Kidney epithelial cell (primary cell): ENCODE results near the gene SYPL2. TPM values are rescaled to one million over a fixed set of nuclear protein-coding genes. Genes with fewer than 3 reads are reported as not detected.

Experiments
- DNase-seq: peaks from one replicate; pipeline ENCODE4 v3.0.0-alpha.2; 2010; ENCODE audit warnings: low read depth
- H3K27me3 ChIP-seq: 2 replicates; pipeline ENCODE4 v1.6.0; 2011; ENCODE audit warnings: low read length; ENCODE audit not compliant: control insufficient read depth, insufficient read depth
- H3K36me3 ChIP-seq: 2 replicates; pipeline ENCODE4 v1.5.1; 2011; ENCODE audit warnings: low read length; ENCODE audit not compliant: control insufficient read depth, insufficient read depth
- H3K4me3 ChIP-seq: 2 replicates; pipeline ENCODE4 v1.5.1; 2011; ENCODE audit warnings: low read depth, mild to moderate bottlenecking, control low read depth, low read length
- CTCF ChIP-seq: IDR thresholded peaks from 2 replicates; pipeline ENCODE4 v1.5.1; 2011; ENCODE audit warnings: mild to moderate bottlenecking, moderate library complexity, low read length, control low read depth, inconsistent platforms; ENCODE audit not compliant: insufficient read depth, poor library complexity, severe bottlenecking
- total RNA-seq: library from RNA; depleted of rRNA; stranded (reverse); fragments of >200 nt; gene quantifications from 2 replicates; pipeline ENCODE4 v1.2.3, GENCODE V29; 2015

Gene SYPL2
- total RNA-seq, 1 donor from 2014 or later: 1.2 TPM

GRCh38 chr1:109531380-109531779, 65.0 kb downstream of the SYPL2 start:
- Histone ChIP-seq H3K27me3 (no peaks in the 10 kb centered on the region), H3K36me3 (no peaks in the 10 kb centered on the region), H3K4me3 (no peak overlapping the region)
- no peak for DNase-seq
- TF ChIP-seq CTCF: no peak

Other genes with a start within 250 kb of the SYPL2 start
- 18.1 and 19.4 TPM in 2 replicates for gene CELSR2, start 217.0 kb upstream of the SYPL2 start, total RNA-seq
- gene PSRC1, start 183.4 kb upstream of the SYPL2 start, total RNA-seq: 5.5 and 8.2 TPM in 2 replicates
- gene MYBPHL, start 159.5 kb upstream of the SYPL2 start, total RNA-seq: not detected in 2 replicates
- gene SORT1, start 68.6 kb upstream of the SYPL2 start, total RNA-seq: 63.5 and 65.2 TPM in 2 replicates
- 65.7 and 73.7 TPM in 2 replicates for gene PSMA5, start 40.1 kb upstream of the SYPL2 start, total RNA-seq
- gene ATXN7L2, start 17.4 kb downstream of the SYPL2 start, total RNA-seq: 6.7 and 8.3 TPM in 2 replicates
- gene CYB561D1, start 27.5 kb downstream of the SYPL2 start, total RNA-seq: 9.5 and 13.0 TPM in 2 replicates
- 2.8 and 3.0 TPM in 2 replicates for gene AMIGO1, start 43.2 kb downstream of the SYPL2 start, total RNA-seq
- not detected in 2 replicates for gene GPR61, start 73.3 kb downstream of the SYPL2 start, total RNA-seq
- gene GNAI3, start 82.1 kb downstream of the SYPL2 start, total RNA-seq: 11.3 and 11.9 TPM in 2 replicates
- not detected in 2 replicates for gene GNAT2, start 153.1 kb downstream of the SYPL2 start, total RNA-seq
- gene AMPD2, start 153.3 kb downstream of the SYPL2 start, total RNA-seq: 51.2 and 65.7 TPM in 2 replicates
- gene GSTM4, start 189.6 kb downstream of the SYPL2 start, total RNA-seq: 12.7 and 16.2 TPM in 2 replicates
- gene GSTM2, start 201.5 kb downstream of the SYPL2 start, total RNA-seq: 3.8 and 5.0 TPM in 2 replicates
- 9.7 and 16.3 TPM in 2 replicates for gene GSTM1, start 221.3 kb downstream of the SYPL2 start, total RNA-seq
- not detected in 2 replicates for gene GSTM5, start 245.7 kb downstream of the SYPL2 start, total RNA-seq